Putamen (tissue), 1 donor: ENCODE data around the gene NECAB2.

Experiments
- DNase-seq: peaks from one replicate; pipeline ENCODE4 v3.0.0-alpha.2; 2016; ENCODE audit warnings: low spot score

NECAB2 gene

GRCh38 chr16:83967838-83968305 lies at the start of gene NECAB2:
Gene NECAB2 (plus strand): TSS chr16:83968244. CDS start chr16:83968649, 405 bp downstream.
- DNase-seq: no peak

- no peak for DNase-seq
Observed at GRCh38 chr16:83920894-83921491, 47.1 kb upstream of the NECAB2 start.

GRCh38 chr16:83923581-83924365 lies 44.3 kb upstream of the NECAB2 start:
- DNase-seq: no peak

GRCh38 chr16:83924686-83925085 lies 43.4 kb upstream of the NECAB2 start:
- no peak for DNase-seq

- DNase-seq: peak; percentile 49
Observed at GRCh38 chr16:83925095-83925905, 42.7 kb upstream of the NECAB2 start.

GRCh38 chr16:83925957-83926725 lies 41.9 kb upstream of the NECAB2 start:
- DNase-seq: no peak

GRCh38 chr16:83926726-83927397 lies 41.2 kb upstream of the NECAB2 start:
- peak; percentile 49 for DNase-seq

GRCh38 chr16:83928341-83929055 lies 39.5 kb upstream of the NECAB2 start:
- no peak for DNase-seq

GRCh38 chr16:83929811-83930555 lies 38.1 kb upstream of the NECAB2 start:
- no peak for DNase-seq

- no peak for DNase-seq
Observed at GRCh38 chr16:83930730-83931500, 37.1 kb upstream of the NECAB2 start.

- no peak for DNase-seq
Observed at GRCh38 chr16:83931556-83931955, 36.5 kb upstream of the NECAB2 start.

- DNase-seq: no peak
Observed at GRCh38 chr16:83932304-83932703, 35.7 kb upstream of the NECAB2 start.

GRCh38 chr16:83932955-83933673 lies 34.9 kb upstream of the NECAB2 start:
- no peak for DNase-seq

GRCh38 chr16:83933885-83934683 lies 34.0 kb upstream of the NECAB2 start:
- no peak for DNase-seq

GRCh38 chr16:83934684-83934977 lies 33.4 kb upstream of the NECAB2 start:
- no peak for DNase-seq

GRCh38 chr16:83935005-83935857 lies 32.8 kb upstream of the NECAB2 start:
- DNase-seq: no peak

- DNase-seq: no peak
Observed at GRCh38 chr16:83935858-83936255, 32.2 kb upstream of the NECAB2 start.
